ENCODE data around the gene VAC14. TPM values are rescaled to one million over a fixed set of nuclear protein-coding genes. Genes with fewer than 3 reads are reported as not detected.
"Not testable (repeated sequence)": the region's sequence is repeated elsewhere in the genome, so short reads cannot be mapped to it uniquely, and the experiment has no call there.

Gene VAC14
- 58.4 TPM for polyA plus RNA-seq (2013, experiment 1 of 4)
- polyA plus RNA-seq (2013, experiment 2 of 4): 54.2 TPM
- 38.4 TPM for polyA plus RNA-seq (2013, experiment 3 of 4)
- polyA plus RNA-seq (2013, experiment 4 of 4): 47.4 TPM

GRCh38 chr16:70800781-70801480, at the start of gene VAC14:
VAC14 (minus strand) TSS chr16:70801158; CDS start chr16:70800900, 258 bp downstream.
- Histone ChIP-seq H3K27ac (ENCODE audit: insufficient read depth, low read depth, low read length, poor library complexity, severe bottlenecking) (peak within 1 kb of the TSS; percentile 19), H3K4me1 (ENCODE audit: control insufficient read depth, insufficient read depth, low read length) (peaks cover 8% of the 10 kb centered on the region), H3K9me3 (ENCODE audit: control insufficient read depth, low read length) (no peaks in the 10 kb centered on the region), H3K4me3 (ENCODE audit: insufficient read depth, low read depth, low read length) (peak within 1 kb of the TSS; percentile 87), H3K27me3 (ENCODE audit: control insufficient read depth, insufficient read depth, low read length, poor library complexity, severe bottlenecking) (no peaks in the 10 kb centered on the region), H3K36me3 (ENCODE audit: control insufficient read depth, insufficient read depth, low read length) (no peaks in the 10 kb centered on the region)
- WGBS, 2 experiments: 1% methylated on average over 64 of the region's 64 CpGs

- H3K4me1 ChIP-seq (ENCODE audit: control insufficient read depth, insufficient read depth, low read length); H3K27ac ChIP-seq (ENCODE audit: insufficient read depth, low read depth, low read length, poor library complexity, severe bottlenecking); H3K36me3 ChIP-seq (ENCODE audit: control insufficient read depth, insufficient read depth, low read length); H3K4me3 ChIP-seq (ENCODE audit: insufficient read depth, low read depth, low read length); H3K9me3 ChIP-seq (ENCODE audit: control insufficient read depth, low read length); H3K27me3 ChIP-seq (ENCODE audit: control insufficient read depth, insufficient read depth, low read length, poor library complexity, severe bottlenecking): not testable (repeated sequence)
- WGBS, 2 experiments: no CpG with 5 or more reads among the region's 4 CpGs
These were observed 22.6 kb upstream of the VAC14 start for GRCh38 chr16:70823498-70824118.

GRCh38 chr16:70822734-70823133, 21.8 kb upstream of the VAC14 start:
- not testable (repeated sequence) for H3K9me3 ChIP-seq (ENCODE audit: control insufficient read depth, low read length); H3K27ac ChIP-seq (ENCODE audit: insufficient read depth, low read depth, low read length, poor library complexity, severe bottlenecking); H3K4me3 ChIP-seq (ENCODE audit: insufficient read depth, low read depth, low read length); H3K4me1 ChIP-seq (ENCODE audit: control insufficient read depth, insufficient read depth, low read length); H3K27me3 ChIP-seq (ENCODE audit: control insufficient read depth, insufficient read depth, low read length, poor library complexity, severe bottlenecking); H3K36me3 ChIP-seq (ENCODE audit: control insufficient read depth, insufficient read depth, low read length)
- no CpG with 5 or more reads among the region's 2 CpGs for WGBS, 2 experiments

- not testable (repeated sequence) for H3K36me3 ChIP-seq (ENCODE audit: control insufficient read depth, insufficient read depth, low read length); H3K27me3 ChIP-seq (ENCODE audit: control insufficient read depth, insufficient read depth, low read length, poor library complexity, severe bottlenecking); H3K4me3 ChIP-seq (ENCODE audit: insufficient read depth, low read depth, low read length); H3K4me1 ChIP-seq (ENCODE audit: control insufficient read depth, insufficient read depth, low read length); H3K9me3 ChIP-seq (ENCODE audit: control insufficient read depth, low read length); H3K27ac ChIP-seq (ENCODE audit: insufficient read depth, low read depth, low read length, poor library complexity, severe bottlenecking)
- whole genome bisulfite sequencing, 2 experiments: 92 to 96% methylated on average over 6 to 7 of the region's 13 CpGs
These were observed 17.1 kb upstream of the VAC14 start for GRCh38 chr16:70818088-70818487.

- no peaks in the 10 kb centered on the region for H3K4me1 ChIP-seq (ENCODE audit: control insufficient read depth, insufficient read depth, low read length)
- no peaks in the 10 kb centered on the region for H3K36me3 ChIP-seq (ENCODE audit: control insufficient read depth, insufficient read depth, low read length)
- no peaks in the 10 kb centered on the region for H3K9me3 ChIP-seq (ENCODE audit: control insufficient read depth, low read length)
- WGBS, 2 experiments: 76 to 80% methylated on average over 9 of the region's 9 CpGs
- H3K27ac ChIP-seq (ENCODE audit: insufficient read depth, low read depth, low read length, poor library complexity, severe bottlenecking): no peak overlapping the region
- peaks cover 14% of the 10 kb centered on the region for H3K27me3 ChIP-seq (ENCODE audit: control insufficient read depth, insufficient read depth, low read length, poor library complexity, severe bottlenecking)
- no peak overlapping the region for H3K4me3 ChIP-seq (ENCODE audit: insufficient read depth, low read depth, low read length)
These were observed 8.6 kb upstream of the VAC14 start for GRCh38 chr16:70809392-70810060.

- Histone ChIP-seq H3K4me1 (ENCODE audit: control insufficient read depth, insufficient read depth, low read length) (no peaks in the 10 kb centered on the region), H3K36me3 (ENCODE audit: control insufficient read depth, insufficient read depth, low read length) (no peaks in the 10 kb centered on the region), H3K27ac (ENCODE audit: insufficient read depth, low read depth, low read length, poor library complexity, severe bottlenecking) (no peak overlapping the region), H3K27me3 (ENCODE audit: control insufficient read depth, insufficient read depth, low read length, poor library complexity, severe bottlenecking) (peaks cover 14% of the 10 kb centered on the region), H3K9me3 (ENCODE audit: control insufficient read depth, low read length) (no peaks in the 10 kb centered on the region), H3K4me3 (ENCODE audit: insufficient read depth, low read depth, low read length) (no peak overlapping the region)
These were observed 7.4 kb upstream of the VAC14 start for GRCh38 chr16:70808371-70808770.

- H3K27me3 ChIP-seq (ENCODE audit: control insufficient read depth, insufficient read depth, low read length, poor library complexity, severe bottlenecking): peaks cover 13% of the 10 kb centered on the region
- H3K4me3 ChIP-seq (ENCODE audit: insufficient read depth, low read depth, low read length): no peak overlapping the region
- no peaks in the 10 kb centered on the region for H3K9me3 ChIP-seq (ENCODE audit: control insufficient read depth, low read length)
- WGBS, 2 experiments: 91 to 93% methylated on average over 3 of the region's 3 CpGs
- no peak overlapping the region for H3K27ac ChIP-seq (ENCODE audit: insufficient read depth, low read depth, low read length, poor library complexity, severe bottlenecking)
- no peaks in the 10 kb centered on the region for H3K36me3 ChIP-seq (ENCODE audit: control insufficient read depth, insufficient read depth, low read length)
- H3K4me1 ChIP-seq (ENCODE audit: control insufficient read depth, insufficient read depth, low read length): no peaks in the 10 kb centered on the region
These were observed 4.8 kb upstream of the VAC14 start for GRCh38 chr16:70805787-70806186.

- Histone ChIP-seq H3K4me1 (ENCODE audit: control insufficient read depth, insufficient read depth, low read length) (no peaks in the 10 kb centered on the region), H3K36me3 (ENCODE audit: control insufficient read depth, insufficient read depth, low read length) (no peaks in the 10 kb centered on the region), H3K27ac (ENCODE audit: insufficient read depth, low read depth, low read length, poor library complexity, severe bottlenecking) (no peak overlapping the region), H3K4me3 (ENCODE audit: insufficient read depth, low read depth, low read length) (no peak overlapping the region), H3K9me3 (ENCODE audit: control insufficient read depth, low read length) (no peaks in the 10 kb centered on the region), H3K27me3 (ENCODE audit: control insufficient read depth, insufficient read depth, low read length, poor library complexity, severe bottlenecking) (peaks cover 9% of the 10 kb centered on the region)
- 80 to 86% methylated on average over 6 of the region's 6 CpGs for WGBS, 2 experiments
These were observed 4.4 kb upstream of the VAC14 start for GRCh38 chr16:70805380-70805779.

- Histone ChIP-seq H3K27ac (ENCODE audit: insufficient read depth, low read depth, low read length, poor library complexity, severe bottlenecking) (no peak overlapping the region), H3K27me3 (ENCODE audit: control insufficient read depth, insufficient read depth, low read length, poor library complexity, severe bottlenecking) (peaks cover 9% of the 10 kb centered on the region), H3K9me3 (ENCODE audit: control insufficient read depth, low read length) (no peaks in the 10 kb centered on the region), H3K36me3 (ENCODE audit: control insufficient read depth, insufficient read depth, low read length) (no peaks in the 10 kb centered on the region), H3K4me1 (ENCODE audit: control insufficient read depth, insufficient read depth, low read length) (peaks cover 6% of the 10 kb centered on the region), H3K4me3 (ENCODE audit: insufficient read depth, low read depth, low read length) (no peak overlapping the region)
- 39 to 68% methylated on average over 2 of the region's 2 CpGs for WGBS, 2 experiments
These were observed 3.8 kb upstream of the VAC14 start for GRCh38 chr16:70804734-70805169.

GRCh38 chr16:70804153-70804733, 3.3 kb upstream of the VAC14 start:
- H3K4me1 ChIP-seq (ENCODE audit: control insufficient read depth, insufficient read depth, low read length): peaks cover 8% of the 10 kb centered on the region
- H3K9me3 ChIP-seq (ENCODE audit: control insufficient read depth, low read length): no peaks in the 10 kb centered on the region
- 77 to 79% methylated on average over 8 of the region's 8 CpGs for WGBS, 2 experiments
- H3K27me3 ChIP-seq (ENCODE audit: control insufficient read depth, insufficient read depth, low read length, poor library complexity, severe bottlenecking): peaks cover 9% of the 10 kb centered on the region
- H3K4me3 ChIP-seq (ENCODE audit: insufficient read depth, low read depth, low read length): no peak overlapping the region
- H3K36me3 ChIP-seq (ENCODE audit: control insufficient read depth, insufficient read depth, low read length): no peaks in the 10 kb centered on the region
- no peak overlapping the region for H3K27ac ChIP-seq (ENCODE audit: insufficient read depth, low read depth, low read length, poor library complexity, severe bottlenecking)

All from ectodermal cell (in vitro differentiated cells).